Motor neuron (in vitro differentiated cells): ENCODE results near the gene OR5H14. TPM values are rescaled to one million over a fixed set of nuclear protein-coding genes. Genes with fewer than 3 reads are reported as not detected.
"Not testable (repeated sequence)": the region's sequence is repeated elsewhere in the genome, so short reads cannot be mapped to it uniquely, and the experiment has no call there.

ENCODE experiments used
- ATAC-seq, 8 experiments: fragments of 200-7000 bp; cut with Tn5 transposase; replicated peaks in 6 of 8; 2 replicates each; pipeline ENCODE4 v1.8.0; 2021; ENCODE audit warnings: mild to moderate bottlenecking in 8 of 8, moderate library complexity in 8 of 8
- H3K27ac ChIP-seq, 2 donors: fragments of 250-450 bp; sonication (Bioruptor Pico); 2 replicates each; pipeline ENCODE4 v1.9.0; 2021; ENCODE audit warnings: antibody characterized with exemption in 2 of 2, mild to moderate bottlenecking in 2 of 2, moderate library complexity in 1 of 2
- H3K4me1 ChIP-seq, 2 donors: fragments of 250-450 bp; sonication (Bioruptor Pico); replicated peaks in 1 of 2; 2 replicates each; pipeline ENCODE4 v1.6.1; 2021; ENCODE audit warnings: antibody characterized with exemption in 2 of 2, mild to moderate bottlenecking in 2 of 2, moderate library complexity in 1 of 2
- H3K4me3 ChIP-seq, 5 donors: fragments of 250-450 bp; sonication (Bioruptor Pico); 2 replicates each; pipeline ENCODE4 v1.9.0; 2021; ENCODE audit warnings: antibody characterized with exemption in 5 of 5, mild to moderate bottlenecking in 5 of 5, moderate library complexity in 4 of 5
- WGBS, 10 experiments: fragments of 450-650 bp; shearing (Covaris generic); methylation state at CpG; one replicate each; pipeline ENCODE4 v1.0.0; 2022; 5-methylcytosine and 5-hydroxymethylcytosine counted together
- in situ Hi-C, 9 experiments: fragments of 400-800 bp; cut with MboI; loops; one replicate each; pipeline ENCODE4 v1.15.0; 2021; ENCODE audit warnings: low sequenced_read_pairs in 9 of 9, low pct_unique_long_range_greater_than_20kb in 2 of 9; ENCODE audit not compliant: unreplicated experiment in 9 of 9
- total RNA-seq, 8 experiments: library from RNA; unstranded; fragments of 300-600 nt; gene quantifications; 2 replicates each; pipeline versions ENCODE4 v1.2.3 to v1.2.4, GENCODE V29; 2022

OR5H14 gene
- total RNA-seq, 8 experiments from 2014 or later, result 0.05 to 0.33 (median 0.09) TPM; not detected in 3

DNA sequence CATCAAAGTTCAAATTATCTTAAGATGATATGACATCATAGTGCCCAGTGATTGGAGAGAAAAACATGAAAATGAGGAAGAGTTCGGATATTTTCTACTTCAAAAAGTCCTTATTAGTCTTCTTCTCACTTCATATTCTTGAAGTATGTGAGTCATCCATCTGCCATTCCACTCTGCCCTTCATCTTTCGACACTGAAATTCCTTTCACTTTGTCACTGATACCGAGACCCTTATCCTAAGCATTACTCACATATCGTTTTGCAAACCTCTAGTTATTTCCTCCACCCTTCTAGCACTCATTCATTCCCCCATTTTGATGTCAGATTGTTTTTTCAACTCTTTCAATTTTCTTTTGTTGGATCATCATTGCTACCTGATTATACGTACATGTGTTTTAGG lies 4.0 kb downstream of the OR5H14 start:
- peak in 1 of 8 experiments; percentile 23 for ATAC-seq
- no peak overlapping the region for H3K27ac ChIP-seq
- 5 to 85% (median 51%) methylated on average over 1 to 5 of the region's 5 CpGs for WGBS, 10 experiments
- H3K4me3 ChIP-seq, result no peak overlapping the region
- H3K4me1 ChIP-seq, result no peaks in the 10 kb centered on the region
- in situ Hi-C loops, result no loop called here

DNA sequence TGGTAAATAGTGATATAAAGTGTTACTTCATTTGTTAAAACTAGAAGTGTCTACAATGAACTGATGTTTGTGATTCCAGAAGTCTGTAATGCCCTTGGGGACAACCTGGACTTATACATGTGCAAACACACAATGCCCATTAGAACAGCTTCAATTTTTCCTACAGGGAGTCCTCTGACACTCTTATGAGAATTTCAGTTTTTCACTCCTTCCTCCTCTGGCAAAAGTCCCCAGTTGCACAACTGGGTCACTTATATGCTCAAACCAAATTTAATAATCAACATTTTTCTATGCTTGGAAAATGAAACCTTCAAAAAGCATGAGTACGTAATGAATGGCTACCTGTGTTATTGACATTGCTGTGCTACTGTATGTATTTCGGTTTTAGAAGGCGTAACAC lies 19.1 kb downstream of the OR5H14 start, which contains the start of gene OR5H15:
Gene OR5H15 (plus strand): TSS at position 301 of the 400 bp plus-strand sequence. CDS start 2,004 bp downstream, outside the sequence.
- Histone ChIP-seq H3K27ac (no peak within 1 kb of the TSS), H3K4me1 (no peaks in the 10 kb centered on the region), H3K4me3 (no peak within 1 kb of the TSS)
- ATAC-seq, result no peak
- 28 to 100% (median 78%) methylated on average over 2 to 3 of the region's 3 CpGs; no CpG with 5 or more reads in 2 of the 10 experiments for WGBS, 10 experiments
- in situ Hi-C loops, result no loop called here

DNA sequence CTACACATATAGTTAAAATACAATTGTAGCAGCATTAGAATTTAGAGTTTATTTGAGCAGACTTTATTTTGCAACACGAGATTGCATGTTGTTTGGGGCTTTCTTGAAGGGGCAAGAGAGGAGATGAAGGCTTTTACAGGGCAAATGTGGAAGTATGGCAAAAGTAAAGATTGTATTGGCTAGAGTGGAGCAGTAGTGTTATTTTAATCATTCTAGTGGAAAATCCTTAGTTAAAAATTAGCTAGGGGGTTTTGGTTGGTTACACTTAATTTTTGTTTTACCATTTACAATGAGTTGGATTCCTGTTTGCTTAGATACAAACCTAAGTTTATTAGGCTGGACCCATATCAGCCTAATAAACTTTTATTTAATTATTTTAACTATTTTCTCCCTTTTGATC lies 23.8 kb downstream of the OR5H14 start:
- H3K27ac ChIP-seq, result no peak overlapping the region
- no peak for ATAC-seq
- WGBS, 10 experiments, result 0 to 85% (median 43%) methylated on average over 1 of the region's 1 CpG; no CpG with 5 or more reads in 1 of the 10 experiments

DNA sequence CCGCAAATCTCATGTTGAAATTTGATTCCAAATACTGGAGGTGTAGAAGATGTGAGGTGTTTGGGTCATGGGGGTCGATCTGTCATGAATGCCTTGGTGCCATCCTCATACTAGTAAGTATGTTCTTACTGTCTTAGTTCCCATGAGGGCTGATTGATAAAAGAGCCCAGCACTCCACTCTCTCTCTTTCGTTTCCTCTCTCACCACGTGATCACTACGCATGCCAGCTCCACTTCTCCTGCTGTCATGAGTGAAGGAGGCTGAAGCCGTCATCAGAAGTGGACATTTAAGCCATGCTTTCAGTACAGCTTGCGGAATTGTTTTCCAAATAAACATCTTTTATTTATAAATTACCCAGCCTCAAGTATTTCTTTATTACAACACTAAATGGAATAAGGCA lies 25.3 kb downstream of the OR5H14 start:
- Histone ChIP-seq H3K4me1 (no peaks in the 10 kb centered on the region), H3K4me3 (no peak overlapping the region), H3K27ac (no peak overlapping the region)
- ATAC-seq, result peak in 1 of 8 experiments; percentile 15
- WGBS, 10 experiments, result 17 to 96% (median 71%) methylated on average over 1 to 7 of the region's 7 CpGs; no CpG with 5 or more reads in 2 of the 10 experiments
- in situ Hi-C loops, result no loop called here

More for the DNA sequence above, 23.8 kb downstream of the OR5H14 start:
- no peaks in the 10 kb centered on the region for H3K4me1 ChIP-seq
- no peak overlapping the region for H3K4me3 ChIP-seq
- in situ Hi-C loops, result no loop called here

DNA sequence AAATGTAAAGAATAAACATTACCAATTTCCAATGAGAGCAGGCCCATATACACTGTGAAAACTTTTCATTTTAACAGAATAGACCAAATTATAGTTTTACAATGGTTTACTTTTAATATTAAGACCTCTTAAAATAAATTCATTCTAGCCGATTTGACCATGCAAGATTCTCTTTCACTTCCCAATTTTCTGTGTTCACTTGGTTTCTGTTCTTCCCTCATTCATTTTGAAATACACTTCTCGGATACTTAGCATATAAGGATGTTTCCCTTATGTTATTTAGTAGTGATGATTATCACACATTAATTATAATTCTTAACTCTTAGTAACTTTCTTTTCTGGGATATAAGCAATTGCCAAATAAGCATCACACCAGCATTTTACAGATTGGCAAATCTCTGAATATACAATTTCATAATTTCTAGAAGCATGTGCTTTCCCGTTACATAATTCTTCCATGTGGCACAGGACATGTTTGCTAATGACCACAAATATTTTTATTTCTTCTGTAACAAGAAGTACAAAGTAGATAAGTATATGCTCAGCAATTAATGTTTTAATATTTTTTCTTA lies 33.1 kb downstream of the OR5H14 start:
- ATAC-seq, result no peak
- 0 to 89% (median 73%) methylated on average over 1 to 3 of the region's 3 CpGs; no CpG with 5 or more reads in 1 of the 10 experiments for WGBS, 10 experiments
- no peak overlapping the region for H3K4me3 ChIP-seq
- in situ Hi-C loops, result loop anchor here in 1 of 9 experiments (25.0 kb wide), 1 partner anchor 143 kb away; the partner anchor contains the start of gene GABRR3
- no peak overlapping the region for H3K27ac ChIP-seq
- H3K4me1 ChIP-seq, result no peaks in the 10 kb centered on the region

DNA sequence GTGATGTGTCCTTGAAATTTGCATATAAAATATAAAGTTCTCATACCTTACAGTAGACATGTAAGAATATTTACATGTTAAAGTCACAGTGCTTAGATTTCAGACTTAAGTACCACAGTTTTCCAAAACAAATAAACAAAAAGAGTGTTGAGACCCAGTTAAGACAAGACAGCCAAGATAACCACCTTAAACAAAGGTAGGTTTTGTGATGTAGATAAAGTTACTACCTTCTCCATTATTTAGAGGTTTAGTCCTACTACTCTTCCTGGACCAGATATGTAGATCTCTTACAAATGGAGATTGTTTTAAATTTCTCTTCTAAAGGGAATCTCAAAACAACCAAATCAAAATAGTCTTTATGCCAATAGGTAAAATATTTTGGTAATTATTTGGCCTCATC lies 34.9 kb downstream of the OR5H14 start:
- Histone ChIP-seq H3K27ac (no peak overlapping the region), H3K4me1 (no peaks in the 10 kb centered on the region), H3K4me3 (no peak overlapping the region)
- ATAC-seq, result no peak
- in situ Hi-C loops, result loop anchor here in 1 of 9 experiments (25.0 kb wide), 1 partner anchor 145 kb away; the partner anchor contains the start of gene GABRR3

DNA sequence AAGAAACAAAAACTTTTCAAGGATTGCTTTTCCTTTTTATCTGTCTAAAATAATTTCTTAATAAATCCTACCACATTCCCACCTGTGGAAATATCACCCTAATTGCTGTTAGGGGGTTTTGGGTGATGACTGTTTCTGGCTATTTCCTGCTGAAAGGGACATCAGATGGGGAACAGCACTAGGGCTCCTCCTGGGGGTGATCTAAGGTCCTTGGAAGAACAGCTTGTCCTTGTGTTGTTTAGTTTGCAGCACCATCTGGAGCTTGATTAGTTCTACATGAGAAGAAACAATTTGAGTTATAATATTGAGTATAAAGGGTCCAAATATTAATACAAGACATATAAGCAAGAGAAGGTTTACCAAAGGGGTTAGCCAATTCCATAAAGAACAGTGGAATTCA lies 37.9 kb downstream of the OR5H14 start:
- in situ Hi-C loops, result loop anchor here in 1 of 9 experiments (25.0 kb wide), 1 partner anchor 148 kb away; the partner anchor contains the start of gene GABRR3
- H3K27ac ChIP-seq, result no peak overlapping the region
- H3K4me1 ChIP-seq, result no peaks in the 10 kb centered on the region
- no peak overlapping the region for H3K4me3 ChIP-seq
- peak in 2 of 8 experiments; percentile 36 to 66 for ATAC-seq

DNA sequence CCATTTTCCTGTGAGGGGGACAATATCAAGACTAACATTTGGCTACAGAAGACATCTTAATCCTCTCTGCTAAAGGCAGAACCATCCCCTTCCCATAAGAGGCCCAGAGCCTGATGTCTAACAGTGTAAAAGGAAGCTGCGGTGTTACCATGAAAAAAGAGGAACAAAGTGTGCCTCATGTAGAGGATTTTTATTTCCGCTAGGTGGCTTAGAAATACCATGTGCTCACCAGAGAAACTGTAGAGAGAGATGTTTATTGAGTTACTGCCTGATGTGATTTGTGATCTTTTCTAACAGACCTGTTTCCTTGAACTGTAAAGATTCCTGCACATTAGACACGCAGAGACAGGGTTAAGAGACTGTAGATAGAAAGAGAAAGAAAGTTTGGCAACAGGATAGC lies 41.3 kb downstream of the OR5H14 start:
- in situ Hi-C loops, result loop anchor here in 1 of 9 experiments (25.0 kb wide), 1 partner anchor 151 kb away; the partner anchor contains the start of gene GABRR3
- no peak overlapping the region for H3K4me3 ChIP-seq
- ATAC-seq, result peak in 3 of 8 experiments; percentile 52 to 85 (median 60)
- no peaks in the 10 kb centered on the region for H3K4me1 ChIP-seq
- 0 to 100% (median 63%) methylated on average over 1 to 3 of the region's 3 CpGs; no CpG with 5 or more reads in 4 of the 10 experiments for WGBS, 10 experiments
- no peak overlapping the region for H3K27ac ChIP-seq

DNA sequence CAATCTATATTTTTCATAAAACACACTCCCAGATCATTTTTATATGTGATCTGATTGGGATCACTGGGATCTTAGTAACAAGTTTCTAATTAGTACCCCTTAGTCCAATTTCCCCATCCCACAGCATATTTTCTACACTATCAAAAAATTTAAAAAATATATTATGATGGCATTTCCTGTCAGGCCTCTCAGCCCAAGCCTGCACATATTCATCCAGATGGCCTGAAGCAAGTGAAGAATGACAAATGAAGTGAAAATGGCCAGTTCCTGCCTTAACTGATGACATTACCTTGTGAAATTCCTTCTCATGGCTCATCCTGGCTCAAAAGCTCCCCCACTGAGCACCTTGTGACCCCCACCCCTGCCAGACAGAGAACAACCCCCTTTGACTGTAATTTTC lies 43.6 kb downstream of the OR5H14 start:
- H3K27ac ChIP-seq, ATAC-seq, H3K4me3 ChIP-seq, H3K4me1 ChIP-seq: not testable (repeated sequence)
- in situ Hi-C loops, result loop anchor here in 1 of 9 experiments (25.0 kb wide), 1 partner anchor 154 kb away; the partner anchor contains the start of gene GABRR3

DNA sequence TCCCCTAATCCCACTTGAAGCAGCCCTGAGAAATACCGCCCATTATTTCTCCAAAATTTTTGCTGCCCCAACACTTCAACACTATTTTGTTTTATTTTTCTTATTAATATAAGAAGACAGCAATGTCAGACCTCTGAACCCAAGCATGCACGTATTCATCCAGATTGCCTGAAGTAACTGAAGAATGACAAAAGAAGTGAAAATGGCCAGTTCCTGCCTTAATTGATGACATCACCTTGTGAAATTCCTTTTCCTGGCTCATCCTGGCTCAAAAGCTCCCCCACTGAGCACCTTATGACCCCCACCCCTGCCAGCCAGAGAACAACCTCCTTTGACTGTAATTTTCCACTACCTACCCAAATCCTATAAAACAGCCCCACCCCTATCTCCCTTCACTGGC lies 49.0 kb downstream of the OR5H14 start:
- ATAC-seq, result not testable (repeated sequence)
- 17 to 100% (median 82%) methylated on average over 1 to 2 of the region's 2 CpGs; no CpG with 5 or more reads in 4 of the 10 experiments for WGBS, 10 experiments

DNA sequence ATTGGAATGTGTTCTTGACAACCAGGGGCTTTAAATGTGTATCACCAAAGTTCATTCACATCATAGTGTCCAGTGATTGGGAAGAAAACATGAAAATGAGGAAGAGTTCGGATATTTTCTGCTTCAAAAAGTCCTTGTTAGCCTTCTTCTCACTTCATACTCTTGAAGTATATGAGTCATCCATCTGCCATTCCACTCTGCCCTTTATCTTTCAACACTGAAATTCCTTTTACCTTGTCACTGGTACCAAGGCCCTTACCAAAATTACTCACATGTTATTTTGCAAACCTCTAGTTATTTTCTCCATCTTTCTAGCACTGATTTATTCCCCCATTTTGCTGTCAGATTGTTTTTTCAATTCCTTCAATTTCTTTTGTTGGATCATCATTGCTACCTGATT lies 51.7 kb downstream of the OR5H14 start:
- no peaks in the 10 kb centered on the region for H3K4me1 ChIP-seq
- H3K4me3 ChIP-seq, result no peak overlapping the region
- in situ Hi-C loops, result loop anchor here in 1 of 9 experiments (25.0 kb wide), 1 partner anchor 162 kb away; the partner anchor contains the start of gene GABRR3
- no peak overlapping the region for H3K27ac ChIP-seq
- no peak for ATAC-seq
- 0 to 67% (median 33%) methylated on average over 1 of the region's 1 CpG; no CpG with 5 or more reads in 1 of the 10 experiments for WGBS, 10 experiments

More for the DNA sequence above, 49.0 kb downstream of the OR5H14 start:
- not testable (repeated sequence) for H3K27ac ChIP-seq, H3K4me3 ChIP-seq, H3K4me1 ChIP-seq
- in situ Hi-C loops, result loop anchor here in 1 of 9 experiments (25.0 kb wide), 1 partner anchor 159 kb away; the partner anchor contains the start of gene GABRR3
